Activated CD8-positive, alpha-beta memory T cell treated with anti-CD3 and anti-CD28 coated beads, Interleukin-2, amount 10 ng/mL, durations not matched to agents 7 days and 5 days (primary cell): ENCODE measurements around the gene PRPF19. TPM values are rescaled to one million over a fixed set of nuclear protein-coding genes. Genes with fewer than 3 reads are reported as not detected.
A peak's percentile ranks its signal among the peaks of the same experiment; 100 is the strongest.

Source experiments
- ATAC-seq: fragments of 150-1000 bp; cut with Tn5 transposase; one replicate; pipeline ENCODE4 v1.10.0; 2021; ENCODE audit warnings: moderate library complexity
- CTCF ChIA-PET: fragments of 350-600 bp; sonication (Branson Sonifier 250); formaldehyde crosslinking; loops from one replicate; lab custom pipeline; 2021; ENCODE audit warnings: antibody characterized with exemption; lab: Charles Lee
- DNase-seq: peaks from one replicate; pipeline ENCODE4 v3.0.0-alpha.2; 2020
- H3K27ac Mint-ChIP-seq: one replicate; pipeline ENCODE4 v1.8.0; 2021; ENCODE audit warnings: mild to moderate bottlenecking, mixed read lengths
- H3K27me3 Mint-ChIP-seq: one replicate; pipeline ENCODE4 v1.8.0; 2021; ENCODE audit warnings: mixed read lengths
- H3K36me3 Mint-ChIP-seq: one replicate; pipeline ENCODE4 v1.8.0; 2021; ENCODE audit warnings: mild to moderate bottlenecking, mixed read lengths
- H3K4me1 Mint-ChIP-seq: one replicate; pipeline ENCODE4 v1.8.0; 2021; ENCODE audit warnings: mixed read lengths
- H3K4me3 Mint-ChIP-seq: one replicate; pipeline ENCODE4 v1.8.0; 2021; ENCODE audit warnings: mild to moderate bottlenecking, moderate library complexity, mixed read lengths
- H3K9me3 Mint-ChIP-seq: one replicate; pipeline ENCODE4 v1.8.0; 2022; ENCODE audit warnings: low read depth, mixed read lengths
- total RNA-seq, 2 experiments: library from RNA; stranded (reverse); gene quantifications; one replicate each; pipeline ENCODE4 v1.2.3, GENCODE V29; 2021

PRPF19 gene
- total RNA-seq, 2 experiments from 2014 or later = 125 to 144 TPM

DNA sequence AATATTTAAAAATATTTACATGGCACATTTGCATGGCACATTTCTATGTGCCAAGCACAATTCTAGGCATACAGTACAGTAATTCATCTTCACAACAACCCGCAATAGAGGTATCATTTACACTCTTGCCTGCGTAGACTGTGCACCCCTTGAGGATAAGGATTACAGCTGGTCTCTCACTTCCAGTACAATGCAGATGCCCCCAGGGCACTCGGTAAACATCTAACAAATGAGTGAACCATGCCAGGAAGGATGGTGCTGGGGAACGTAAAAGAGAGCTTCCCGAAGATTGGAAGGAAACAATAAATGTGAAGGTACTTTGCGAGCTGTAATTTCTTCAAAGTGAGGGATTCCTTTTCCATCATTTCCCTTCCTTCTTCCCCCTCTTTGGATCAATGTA, 1.3 kb downstream of the PRPF19 start:
- CTCF ChIA-PET = interaction anchor here (1.3 to 13.0 kb wide), 9 partner anchors 9 to 71 kb away, joined by 3 to 230 read pairs (median 6); partner anchors contain the start of gene TMEM109
- Mint-ChIP-seq H3K36me3 (peaks cover 23% of the 10 kb centered on the region), H3K27me3 (peaks cover 11% of the 10 kb centered on the region), H3K4me3 (peak overlapping the region; percentile 78), H3K9me3 (no peaks in the 10 kb centered on the region), H3K27ac (peak overlapping the region; percentile 92), H3K4me1 (peaks cover 33% of the 10 kb centered on the region)
- ATAC-seq = no peak
- DNase-seq = no peak

DNA sequence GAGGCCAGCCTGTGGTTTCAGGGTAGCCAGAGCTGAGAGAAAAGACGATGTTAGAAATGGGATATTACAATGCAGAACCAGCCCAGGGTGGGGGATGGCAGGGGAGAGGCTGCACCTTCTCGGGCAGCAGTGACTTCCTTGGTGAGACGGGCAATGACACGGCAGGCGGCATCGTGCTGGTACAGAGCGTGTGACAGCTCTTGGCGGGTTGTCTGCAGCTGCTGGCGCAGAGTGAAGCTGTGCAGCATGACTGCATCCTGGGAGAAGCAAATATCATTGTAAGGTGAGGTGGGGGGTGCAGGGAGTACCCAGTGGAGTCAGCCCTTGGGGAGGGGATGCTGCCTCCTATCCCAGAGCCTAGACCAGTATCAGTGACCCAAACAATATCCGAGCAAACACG, 3.8 kb downstream of the PRPF19 start:
- Mint-ChIP-seq H3K27ac (no peak overlapping the region), H3K9me3 (no peaks in the 10 kb centered on the region), H3K27me3 (no peaks in the 10 kb centered on the region), H3K4me3 (no peak overlapping the region), H3K36me3 (peaks cover 37% of the 10 kb centered on the region), H3K4me1 (peaks cover 33% of the 10 kb centered on the region)
- DNase-seq (no peak), ATAC-seq (no peak)
- CTCF ChIA-PET = interaction anchor here (4.0 to 13.0 kb wide), 4 partner anchors 11 to 69 kb away, joined by 26 to 230 read pairs (median 32); partner anchors contain the start of gene TMEM109

- Mint-ChIP-seq H3K27me3 (no peaks in the 10 kb centered on the region), H3K36me3 (peaks cover 51% of the 10 kb centered on the region), H3K9me3 (no peaks in the 10 kb centered on the region), H3K4me3 (no peak overlapping the region), H3K4me1 (peaks cover 25% of the 10 kb centered on the region), H3K27ac (no peak overlapping the region)
- no peak for ATAC-seq
- CTCF ChIA-PET = interaction anchor here (1.2 to 13.0 kb wide), 9 partner anchors 11 to 129 kb away, joined by 3 to 230 read pairs (median 7); partner anchors contain the start of gene TMEM109
- DNase-seq = no peak
Observed at GRCh38 chr11:60900673-60901404, 5.5 kb downstream of the PRPF19 start.

DNA sequence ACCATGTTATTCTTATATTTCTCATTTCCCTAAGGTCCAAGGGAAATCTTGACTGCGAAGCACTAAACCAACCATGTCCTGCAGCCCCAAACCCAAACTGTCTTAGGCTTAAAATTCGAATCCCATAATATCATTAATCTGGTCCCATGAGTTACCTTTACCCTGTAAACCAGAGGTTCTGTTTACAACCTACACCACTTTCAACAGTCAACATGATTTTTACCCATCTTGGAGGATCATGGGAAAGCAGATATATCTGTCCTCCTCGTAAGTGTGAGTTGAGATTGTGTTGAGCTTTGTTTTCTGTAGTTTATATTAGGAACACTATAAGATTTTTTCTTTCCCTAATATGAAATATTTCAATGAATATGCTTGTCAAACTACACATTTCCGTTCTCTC, 6.4 kb downstream of the PRPF19 start:
- peaks cover 58% of the 10 kb centered on the region for H3K36me3 Mint-ChIP-seq
- H3K27me3 Mint-ChIP-seq = no peaks in the 10 kb centered on the region
- no peak overlapping the region for H3K27ac Mint-ChIP-seq
- no peak for DNase-seq
- no peak overlapping the region for H3K4me3 Mint-ChIP-seq
- H3K4me1 Mint-ChIP-seq = peaks cover 18% of the 10 kb centered on the region
- CTCF ChIA-PET = interaction anchor here (1.0 to 13.0 kb wide), 17 partner anchors 8 to 428 kb away, joined by 3 to 230 read pairs (median 4); partner anchors contain the start of genes TMEM109 and ZP1
- no peaks in the 10 kb centered on the region for H3K9me3 Mint-ChIP-seq
- no peak for ATAC-seq

DNA sequence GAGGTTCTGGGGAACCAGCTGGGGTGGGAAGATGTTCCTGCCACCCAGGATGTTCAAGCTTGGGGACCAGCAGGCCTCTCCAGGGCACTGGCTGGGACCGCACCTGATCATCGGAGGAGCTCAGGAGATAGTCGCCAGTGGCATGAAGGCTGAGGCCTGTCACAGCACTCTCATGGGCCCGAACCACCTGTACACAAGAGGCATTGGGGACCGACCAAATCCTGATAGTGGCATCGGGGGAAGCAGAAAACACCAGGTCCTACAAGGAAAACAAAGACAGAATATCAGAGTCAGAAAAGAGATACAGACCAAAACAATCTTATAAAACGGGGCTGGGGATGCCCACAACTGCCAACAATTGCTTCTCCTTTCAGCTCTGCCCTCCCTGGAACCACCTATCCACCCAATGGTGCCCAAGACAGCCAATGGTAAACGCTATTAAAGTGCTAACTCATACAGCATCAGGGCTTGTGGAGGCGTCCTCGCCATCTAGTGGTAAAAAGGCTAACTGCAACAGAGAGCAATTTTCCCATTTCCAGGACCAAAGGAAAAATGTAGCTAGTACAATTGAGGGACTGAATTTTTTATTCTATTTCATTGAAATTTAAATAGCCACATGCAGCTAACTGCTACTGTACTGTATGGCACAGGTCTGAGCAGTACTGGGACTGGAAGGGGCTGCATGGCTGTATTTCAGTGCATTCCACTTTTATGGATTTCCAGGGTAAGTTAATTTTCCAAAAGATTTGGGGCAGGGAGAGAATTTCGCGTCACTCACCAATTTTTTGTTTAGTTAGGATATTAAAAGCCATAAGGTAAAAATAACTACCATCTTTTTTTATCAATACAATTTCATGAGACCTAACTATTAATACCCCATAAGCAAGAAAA, 7.1 kb downstream of the PRPF19 start:
- DNase-seq (no peak), ATAC-seq (peak; percentile 76)
- CTCF ChIA-PET = interaction anchor here (0.7 to 13.0 kb wide), 21 partner anchors 8 to 487 kb away, joined by 3 to 230 read pairs (median 4); partner anchors contain the start of genes TMEM109 and ZP1
- H3K4me1 Mint-ChIP-seq = peaks cover 13% of the 10 kb centered on the region
- H3K4me3 Mint-ChIP-seq = no peak overlapping the region
- no peaks in the 10 kb centered on the region for H3K27me3 Mint-ChIP-seq
- H3K27ac Mint-ChIP-seq = peak overlapping the region; percentile 33
- H3K36me3 Mint-ChIP-seq = peaks cover 61% of the 10 kb centered on the region
- no peaks in the 10 kb centered on the region for H3K9me3 Mint-ChIP-seq

GRCh38 chr11:60897496-60897895, 8.9 kb downstream of the PRPF19 start:
- ATAC-seq = no peak
- CTCF ChIA-PET = interaction anchor here (1.0 to 13.0 kb wide), 4 partner anchors 10 to 64 kb away, joined by 3 to 230 read pairs (median 24); partner anchors contain the start of gene TMEM109
- H3K36me3 Mint-ChIP-seq = peaks cover 59% of the 10 kb centered on the region
- no peak for DNase-seq
- H3K27ac Mint-ChIP-seq = no peak overlapping the region
- H3K9me3 Mint-ChIP-seq = no peaks in the 10 kb centered on the region
- H3K4me3 Mint-ChIP-seq = no peak overlapping the region
- H3K27me3 Mint-ChIP-seq = no peaks in the 10 kb centered on the region
- H3K4me1 Mint-ChIP-seq = no peaks in the 10 kb centered on the region

- Mint-ChIP-seq H3K9me3 (no peaks in the 10 kb centered on the region), H3K36me3 (peaks cover 59% of the 10 kb centered on the region), H3K27me3 (no peaks in the 10 kb centered on the region), H3K27ac (no peak overlapping the region), H3K4me1 (no peaks in the 10 kb centered on the region), H3K4me3 (no peak overlapping the region)
- DNase-seq (no peak), ATAC-seq (no peak)
- CTCF ChIA-PET = interaction anchor here (1.3 to 13.0 kb wide), 5 partner anchors 8 to 120 kb away, joined by 5 to 230 read pairs (median 8); partner anchors contain the start of genes PRPF19 and TMEM109
Observed at GRCh38 chr11:60895687-60896086, 10.7 kb downstream of the PRPF19 start.

DNA sequence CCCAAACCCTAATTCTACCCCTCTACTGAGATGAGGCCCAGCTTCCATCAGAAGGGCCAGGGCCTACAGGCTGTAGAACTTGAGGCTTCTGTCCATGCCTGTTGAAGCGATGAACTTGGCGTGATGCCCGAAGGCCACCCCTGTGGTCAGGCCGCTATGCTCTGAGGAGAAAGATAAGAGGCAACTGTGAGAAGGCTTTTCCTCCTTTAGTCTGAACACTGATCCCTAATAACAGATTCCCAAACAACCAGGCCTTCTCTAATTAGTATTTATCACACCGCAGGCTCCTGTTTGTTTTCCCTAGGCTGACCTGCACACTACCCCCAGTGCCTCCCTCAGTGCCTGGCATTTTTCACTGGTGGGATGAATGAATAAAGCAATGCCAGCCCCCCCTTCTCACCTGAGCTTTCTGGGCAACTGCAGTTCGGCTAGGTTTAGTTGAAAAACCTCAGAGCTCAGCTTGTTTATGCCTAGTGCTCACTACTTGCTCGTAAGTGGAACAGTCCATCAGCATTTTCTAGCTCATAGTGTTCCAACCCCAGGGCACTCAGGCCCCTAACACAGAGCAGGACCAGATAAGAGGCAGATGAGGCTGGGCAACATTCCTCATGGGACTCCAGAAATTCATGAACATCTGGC, 15.2 kb downstream of the PRPF19 start:
- DNase-seq (no peak), ATAC-seq (no peak)
- CTCF ChIA-PET = interaction anchor here (0.5 to 8.8 kb wide), 6 partner anchors 8 to 406 kb away, joined by 3 to 426 read pairs (median 8); no protein-coding TSS in a partner anchor
- Mint-ChIP-seq H3K27ac (no peak overlapping the region), H3K36me3 (peaks cover 35% of the 10 kb centered on the region), H3K4me1 (peaks cover 3% of the 10 kb centered on the region), H3K4me3 (no peak overlapping the region), H3K9me3 (no peaks in the 10 kb centered on the region), H3K27me3 (no peaks in the 10 kb centered on the region)

GRCh38 chr11:60890696-60891095, 15.7 kb downstream of the PRPF19 start:
- DNase-seq (no peak), ATAC-seq (no peak)
- H3K4me1 Mint-ChIP-seq = peaks cover 3% of the 10 kb centered on the region
- no peak overlapping the region for H3K4me3 Mint-ChIP-seq
- no peaks in the 10 kb centered on the region for H3K27me3 Mint-ChIP-seq
- no peak overlapping the region for H3K27ac Mint-ChIP-seq
- peaks cover 31% of the 10 kb centered on the region for H3K36me3 Mint-ChIP-seq
- H3K9me3 Mint-ChIP-seq = no peaks in the 10 kb centered on the region
- CTCF ChIA-PET = interaction anchor here (1.0 to 8.8 kb wide), 4 partner anchors 9 to 114 kb away, joined by 3 to 426 read pairs (median 30); no protein-coding TSS in a partner anchor

DNA sequence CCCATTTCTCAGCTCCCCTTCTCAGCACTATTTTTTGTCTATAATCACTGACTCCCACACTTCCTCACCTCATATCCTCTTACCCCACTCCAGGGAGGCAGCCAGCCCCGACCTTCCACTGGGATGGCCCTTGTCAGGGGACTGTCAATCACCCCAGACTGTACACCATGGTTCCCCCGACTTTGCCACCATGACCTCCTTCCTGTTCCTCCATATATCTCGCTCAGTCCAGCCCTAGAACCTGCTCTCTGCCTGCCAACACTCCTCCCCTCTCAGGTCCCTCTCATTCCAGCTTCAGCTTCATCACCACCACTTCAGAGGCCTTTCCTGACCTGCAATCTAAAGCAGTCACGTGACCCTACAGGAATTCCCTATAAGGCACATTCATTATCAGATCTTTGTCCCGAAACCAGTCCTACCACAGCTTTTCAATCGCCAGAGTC, 16.5 kb downstream of the PRPF19 start:
- Mint-ChIP-seq H3K27ac (peak overlapping the region; percentile 6), H3K36me3 (peaks cover 23% of the 10 kb centered on the region), H3K4me3 (no peak overlapping the region), H3K9me3 (no peaks in the 10 kb centered on the region), H3K4me1 (peaks cover 3% of the 10 kb centered on the region), H3K27me3 (no peaks in the 10 kb centered on the region)
- DNase-seq = no peak
- ATAC-seq = no peak
- CTCF ChIA-PET = interaction anchor here (0.8 to 8.8 kb wide), 7 partner anchors 10 to 113 kb away, joined by 3 to 426 read pairs (median 26); partner anchors contain the start of gene PRPF19

DNA sequence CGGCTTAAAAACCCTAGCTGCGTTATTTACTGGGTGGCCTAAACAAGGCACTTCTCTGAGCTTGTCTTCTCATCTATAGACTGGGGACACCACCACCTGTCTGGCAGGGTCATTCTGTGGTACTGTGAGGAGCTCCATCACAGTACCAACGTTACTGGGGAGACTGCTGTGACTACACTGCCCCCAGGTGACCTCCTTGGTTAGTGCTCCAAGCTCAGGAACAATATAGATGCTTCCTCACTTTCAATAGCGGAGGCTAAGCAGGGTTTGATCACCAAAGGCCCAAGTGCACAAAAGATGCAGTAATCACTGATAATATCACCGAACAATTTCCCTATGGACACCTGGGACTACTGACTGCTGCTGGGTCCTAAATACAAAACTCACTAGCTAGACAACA, 18.8 kb downstream of the PRPF19 start:
- Mint-ChIP-seq H3K4me1 (peaks cover 3% of the 10 kb centered on the region), H3K27ac (no peak overlapping the region), H3K4me3 (no peak overlapping the region), H3K27me3 (no peaks in the 10 kb centered on the region), H3K9me3 (no peaks in the 10 kb centered on the region), H3K36me3 (peaks cover 14% of the 10 kb centered on the region)
- peak; percentile 75 for DNase-seq
- CTCF ChIA-PET = interaction anchor here (0.7 to 8.8 kb wide), 27 partner anchors 9 to 375 kb away, joined by 3 to 426 read pairs (median 9); partner anchors contain the start of genes CCDC86, PRPF19, PTGDR2 and TMEM109
- peak; percentile 98 for ATAC-seq

- Mint-ChIP-seq H3K36me3 (peaks cover 9% of the 10 kb centered on the region), H3K27ac (peak overlapping the region; percentile 12), H3K9me3 (no peaks in the 10 kb centered on the region), H3K4me3 (no peak overlapping the region), H3K27me3 (no peaks in the 10 kb centered on the region), H3K4me1 (peaks cover 2% of the 10 kb centered on the region)
- DNase-seq (no peak), ATAC-seq (no peak)
- CTCF ChIA-PET = interaction anchor here (0.8 to 1.1 kb wide), 2 partner anchors 13 to 50 kb away, joined by 3 to 4 read pairs; no protein-coding TSS in a partner anchor
Observed at GRCh38 chr11:60880643-60881282, 25.6 kb downstream of the PRPF19 start.
